Measurements from ENCODE around the gene JUP.
A peak's percentile ranks its signal among the peaks of the same experiment; 100 is the strongest.

Gene JUP

DNA sequence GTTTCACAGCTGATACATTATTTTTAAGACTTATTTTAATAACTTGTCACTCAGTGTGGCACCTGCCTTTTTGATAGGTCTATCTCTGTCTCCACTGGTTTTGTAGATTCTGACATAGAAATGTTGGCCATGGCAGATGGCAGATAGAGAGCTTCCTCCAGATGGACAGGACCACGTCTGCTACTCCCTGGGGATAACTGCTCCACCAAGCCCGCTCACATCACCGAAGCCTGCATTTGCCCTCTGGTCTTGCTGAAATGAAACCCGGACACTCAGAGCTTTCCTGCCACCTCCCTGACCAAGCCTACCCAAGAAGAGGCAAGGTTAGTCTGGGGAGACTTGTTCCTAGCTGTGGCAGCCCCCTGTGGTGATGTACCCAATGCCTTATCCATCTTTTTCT, 35.6 kb downstream of the JUP start:
- DNase-seq: no peak

- DNase-seq: no peak
These were observed 38.2 kb downstream of the JUP start for GRCh38 chr17:41748275-41748674.

DNA sequence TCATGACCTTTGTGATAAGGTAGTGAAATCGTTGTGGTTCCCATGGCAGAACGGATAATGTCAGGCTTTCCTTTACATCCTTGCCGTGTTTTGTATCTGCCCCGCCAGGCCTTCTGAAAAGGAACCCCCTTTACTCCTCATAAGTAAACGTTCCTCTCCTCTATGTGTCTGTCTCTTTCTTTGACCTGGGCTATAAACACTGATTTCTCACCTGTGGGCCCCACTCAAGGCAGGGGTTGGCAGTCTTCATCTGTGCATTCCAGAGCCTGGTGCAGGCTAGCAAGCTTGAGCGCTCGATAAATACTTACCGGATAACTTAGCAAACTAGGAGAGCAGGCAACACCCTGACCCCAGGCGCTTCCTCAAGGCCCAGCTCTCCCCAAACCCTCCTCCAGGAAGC, 44.8 kb downstream of the JUP start:
- no peak for DNase-seq

- DNase-seq: no peak
These were observed 46.0 kb downstream of the JUP start for GRCh38 chr17:41740506-41740905.

DNA sequence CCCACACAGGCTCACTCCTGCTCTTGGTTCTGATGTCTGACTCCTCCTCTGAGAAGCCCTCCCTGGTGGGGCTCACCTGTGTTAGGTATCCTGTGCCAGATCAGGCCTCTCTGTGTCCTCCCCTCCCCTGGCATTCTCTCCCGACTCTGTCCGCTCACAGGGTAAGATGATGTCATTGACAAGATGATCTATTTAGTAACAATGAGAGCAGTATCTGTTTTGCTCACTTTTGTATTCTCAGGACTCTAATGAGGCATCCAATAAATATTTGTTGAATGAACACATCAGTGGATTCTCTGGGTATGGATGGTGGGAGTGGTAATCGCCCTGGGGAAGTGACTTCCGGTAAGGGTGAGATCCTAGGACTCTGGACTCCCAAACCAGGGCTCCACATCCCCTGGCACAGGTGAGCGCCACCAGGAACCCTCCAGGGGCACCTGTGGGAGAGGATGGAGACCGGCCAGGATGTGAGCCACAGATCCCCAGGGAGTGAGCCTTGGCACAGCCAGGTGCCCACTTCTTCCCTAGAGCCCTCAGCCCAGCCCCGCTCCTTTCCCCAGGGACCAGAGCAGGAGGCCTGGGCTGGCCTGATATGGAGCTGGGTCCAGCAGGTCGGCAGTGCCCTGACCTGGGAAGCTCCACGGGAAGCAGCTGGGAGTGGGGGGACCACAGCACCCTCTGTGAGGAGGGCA, 46.7 kb downstream of the JUP start:
- DNase-seq: no peak

GRCh38 chr17:41738801-41739112, 47.8 kb downstream of the JUP start:
- DNase-seq: no peak

DNA sequence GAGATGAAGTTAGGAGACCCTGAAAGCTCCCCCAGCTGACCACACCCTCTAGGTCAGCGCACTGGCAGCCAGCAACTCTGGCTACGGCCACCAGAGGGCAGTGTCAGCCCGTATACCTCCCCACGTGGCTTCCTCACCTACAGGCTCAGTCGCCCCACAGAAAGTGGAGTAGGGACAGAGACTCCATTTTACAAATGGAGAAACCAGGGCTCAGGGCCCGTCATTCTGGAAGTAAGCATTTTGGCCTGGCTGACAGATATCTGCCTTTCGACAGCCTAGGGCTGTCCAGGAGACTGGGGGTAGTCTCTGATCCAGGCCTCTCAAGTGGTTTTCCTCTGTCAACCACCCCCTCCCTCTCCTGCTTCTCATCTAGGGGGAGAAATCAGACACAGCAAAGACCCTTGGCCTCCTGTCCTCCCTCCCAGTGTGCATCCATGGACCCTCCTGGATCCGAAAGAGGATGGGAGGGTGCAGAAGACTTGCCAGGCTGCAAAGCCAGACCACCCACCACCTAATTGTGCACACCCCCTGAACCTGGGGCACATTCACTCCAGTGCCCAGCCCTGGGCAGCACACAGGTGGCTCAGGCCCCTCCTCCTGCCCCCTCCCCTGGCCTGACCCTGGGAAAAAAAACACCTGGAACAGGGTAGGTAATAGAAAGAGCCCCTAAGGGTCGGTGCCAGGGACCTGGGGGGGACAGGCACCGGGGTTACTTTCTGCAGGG, 48.3 kb downstream of the JUP start:
- peak; percentile 57 for DNase-seq

DNA sequence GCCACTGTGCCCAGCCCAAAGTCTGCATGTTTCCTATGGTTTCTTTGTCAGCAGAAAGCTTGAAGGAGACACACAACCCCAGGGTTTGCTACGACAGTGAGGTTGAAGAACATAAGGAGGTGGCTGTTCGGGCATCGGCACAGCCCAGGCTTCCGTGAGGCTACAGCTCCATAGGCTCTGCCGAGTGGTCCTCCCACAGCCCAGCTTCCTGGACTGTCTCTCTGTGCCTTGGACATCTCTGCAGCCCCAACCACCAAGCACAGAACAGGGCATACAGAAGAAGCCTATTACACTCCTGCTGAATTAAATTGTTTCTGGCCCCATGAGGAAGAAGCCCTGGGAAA, 48.9 kb downstream of the JUP start:
- DNase-seq: no peak

GRCh38 chr17:41736983-41737679, 49.4 kb downstream of the JUP start:
- DNase-seq: no peak

DNA sequence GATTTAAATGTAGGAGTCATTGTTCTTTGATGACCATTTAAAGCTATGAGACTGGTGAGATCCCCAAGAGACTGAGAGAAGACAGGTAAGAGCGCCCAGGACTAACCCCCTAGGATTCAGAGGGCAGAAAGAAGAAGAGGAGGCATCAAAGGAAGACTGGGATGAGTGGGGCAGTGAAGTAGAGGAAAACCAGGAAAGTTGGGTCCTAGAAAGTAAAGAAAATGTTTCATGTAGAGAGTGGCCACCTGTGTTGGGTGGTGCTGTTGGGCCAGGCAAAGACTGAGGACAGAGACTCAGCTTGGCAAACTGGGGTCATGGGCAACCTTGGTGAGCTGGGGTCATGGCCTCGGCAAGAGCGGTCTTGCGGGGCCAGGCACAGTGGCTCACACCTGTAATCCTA, 50.8 kb downstream of the JUP start:
- no peak for DNase-seq

- no peak for DNase-seq
These were observed 51.6 kb downstream of the JUP start for GRCh38 chr17:41734949-41735313.

- DNase-seq: no peak
These were observed 52.2 kb downstream of the JUP start, which contains the start of gene HAP1 for GRCh38 chr17:41734139-41734948. HAP1 (minus strand) TSS chr17:41734643; CDS start chr17:41734634, 9 bp downstream.

DNA sequence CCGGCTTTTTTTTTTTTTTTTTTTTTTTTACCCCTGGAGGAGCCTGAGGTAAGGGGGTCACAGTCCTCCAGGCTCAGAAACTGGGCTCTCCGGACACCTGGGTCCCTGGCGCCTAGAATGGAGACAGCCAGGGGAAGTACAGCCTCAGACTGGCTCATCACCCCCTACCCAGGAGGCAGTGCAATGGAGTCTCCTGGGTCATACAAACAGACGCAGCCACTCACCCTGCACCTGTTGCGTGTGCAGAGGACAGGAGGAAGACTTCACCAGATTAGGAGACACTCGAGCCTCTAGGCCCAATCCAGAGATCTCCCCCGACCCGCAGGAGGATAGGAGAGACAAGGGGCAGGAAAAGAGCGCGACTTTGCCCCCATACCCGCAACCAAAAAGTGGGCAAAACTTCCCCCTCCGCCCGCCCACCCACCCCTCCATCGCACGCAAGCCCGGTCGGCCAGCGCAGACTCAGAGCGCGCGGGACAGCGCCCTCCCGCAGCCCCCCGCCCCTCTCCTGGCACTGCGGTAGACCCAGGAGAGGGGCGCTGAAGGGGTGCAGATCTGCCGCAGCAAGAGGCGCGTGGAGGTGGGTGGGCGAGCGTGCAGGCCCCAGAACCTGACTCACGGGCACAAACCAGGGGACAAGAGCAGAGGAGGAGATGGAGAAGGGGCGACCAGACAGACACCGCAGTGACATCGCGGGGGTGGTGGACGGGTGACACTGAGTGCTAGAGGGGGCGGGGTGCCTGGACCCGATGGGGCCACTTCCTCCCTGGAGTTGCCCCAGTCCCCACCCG, 53.0 kb downstream of the JUP start:
- no peak for DNase-seq

GRCh38 chr17:41731836-41732235, 54.7 kb downstream of the JUP start:
- DNase-seq: no peak

DNA sequence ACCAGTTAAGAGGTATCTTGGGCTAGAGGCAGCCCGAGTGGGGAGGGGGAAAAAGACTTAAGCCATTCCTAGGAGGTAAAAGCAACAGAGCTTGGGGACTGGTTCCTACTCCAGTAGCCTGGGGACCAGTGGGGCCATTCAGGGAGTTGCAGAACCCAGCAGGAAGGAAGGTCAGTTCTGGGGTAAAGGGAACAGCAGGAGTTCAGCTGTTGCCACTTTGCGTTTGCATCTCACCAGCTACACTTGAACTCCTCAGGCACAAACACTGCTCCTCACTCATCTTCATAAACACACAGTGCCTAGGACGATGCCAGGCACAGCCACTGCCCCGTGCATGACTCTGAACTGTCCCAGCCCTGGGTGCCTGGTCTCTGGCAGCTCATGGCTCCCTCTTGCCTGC, 56.0 kb downstream of the JUP start:
- no peak for DNase-seq

DNA sequence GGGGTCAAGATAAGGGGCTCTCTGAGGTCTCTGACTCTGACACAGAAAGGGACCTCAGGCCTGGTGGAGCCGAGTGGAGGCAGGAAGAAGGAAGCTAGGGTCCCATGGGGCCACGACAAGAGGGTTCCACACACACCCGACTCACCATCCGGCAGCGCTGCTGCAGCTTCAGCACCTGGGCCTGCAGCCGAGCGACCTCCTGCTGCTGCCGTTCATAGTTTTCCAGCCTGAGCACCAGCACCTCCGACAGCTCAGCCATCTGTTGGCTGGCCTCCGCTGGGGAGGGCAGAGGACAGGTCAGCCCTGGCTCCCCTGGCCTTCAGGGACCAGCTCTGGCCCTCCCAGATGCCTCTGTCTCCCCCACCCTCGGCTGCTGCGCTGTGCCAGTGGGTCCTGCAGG, 58.5 kb downstream of the JUP start:
- no peak for DNase-seq

GRCh38 chr17:41725134-41725533, 61.4 kb downstream of the JUP start:
- no peak for DNase-seq

DNA sequence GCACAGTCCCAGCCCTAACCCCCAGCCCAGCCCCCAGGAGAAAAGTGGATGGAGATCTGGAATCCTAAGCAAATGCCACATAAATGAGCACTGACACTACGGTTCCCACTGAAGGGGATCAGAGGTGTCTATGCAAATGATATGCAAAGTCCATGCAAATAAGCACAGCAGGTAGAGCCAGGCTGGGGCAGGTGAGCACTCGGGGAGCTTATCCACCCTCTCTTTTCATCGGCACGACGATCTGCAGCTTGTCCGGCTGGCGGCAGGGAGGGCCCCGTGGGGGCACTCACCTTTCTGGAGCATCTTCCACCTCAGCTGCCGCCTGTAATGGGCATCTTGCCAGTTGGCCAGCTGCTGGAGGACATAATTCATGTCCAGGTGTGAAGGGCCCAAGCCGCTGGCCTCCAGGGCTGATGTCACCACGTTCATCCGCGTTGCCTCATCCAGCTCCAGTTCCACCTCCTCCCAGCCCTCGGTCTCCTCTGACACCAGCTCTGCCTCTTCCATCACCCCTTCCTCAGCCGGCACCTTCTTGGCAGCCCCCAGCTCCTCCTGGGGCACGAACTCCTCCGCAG, 61.9 kb downstream of the JUP start:
- no peak for DNase-seq

DNA sequence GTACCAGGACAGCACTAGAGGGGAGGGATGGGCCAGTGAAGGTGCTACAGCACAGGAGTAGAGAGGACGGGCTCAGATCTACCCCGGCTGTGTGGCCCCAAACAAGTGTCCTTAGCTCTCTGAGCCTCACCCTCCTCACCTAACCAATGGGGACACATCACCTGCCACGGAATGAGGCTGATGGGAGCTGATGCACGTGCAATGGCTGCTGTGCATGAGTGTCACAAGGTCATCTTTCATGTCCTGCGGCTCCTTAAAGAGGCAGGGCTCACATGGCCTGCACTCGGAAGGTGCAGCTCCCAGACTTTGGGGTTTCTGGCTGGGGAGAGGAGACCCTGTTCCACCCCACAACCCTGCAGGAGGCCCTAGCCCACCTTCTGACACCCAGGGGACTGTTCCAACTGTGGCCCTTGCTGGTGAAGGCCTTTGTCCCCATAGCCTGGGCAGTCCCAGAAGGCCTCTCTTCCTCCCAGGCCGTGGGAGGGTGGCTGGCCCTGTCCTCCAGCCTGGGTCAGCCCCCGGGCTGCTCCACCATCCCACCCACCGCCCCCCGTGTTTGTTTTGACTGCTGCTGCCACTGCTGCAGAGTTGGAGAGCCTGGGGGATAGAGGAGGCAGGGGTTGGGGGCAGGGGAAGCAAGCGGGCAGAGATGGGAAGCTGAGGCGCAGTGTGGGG, 62.6 kb downstream of the JUP start:
- DNase-seq: no peak

DNA sequence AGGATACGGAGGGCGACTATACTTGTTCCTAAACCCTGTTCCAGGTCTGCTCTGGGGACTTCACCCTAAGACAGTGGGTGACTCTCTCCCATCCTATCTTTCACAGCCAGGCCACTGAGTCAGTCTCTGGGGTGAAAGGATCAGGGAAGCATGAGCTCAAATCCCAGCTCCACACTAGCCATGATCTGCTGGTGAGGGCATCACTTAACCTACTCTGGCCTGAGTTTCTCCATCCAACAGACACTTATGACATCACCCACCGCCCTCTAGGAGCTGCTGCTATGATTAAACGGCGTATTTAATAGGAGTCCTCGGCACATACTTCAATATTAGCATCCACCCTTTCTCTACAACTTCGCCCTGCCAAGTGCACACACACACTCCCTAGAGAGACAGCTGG, 64.3 kb downstream of the JUP start:
- no peak for DNase-seq

DNA sequence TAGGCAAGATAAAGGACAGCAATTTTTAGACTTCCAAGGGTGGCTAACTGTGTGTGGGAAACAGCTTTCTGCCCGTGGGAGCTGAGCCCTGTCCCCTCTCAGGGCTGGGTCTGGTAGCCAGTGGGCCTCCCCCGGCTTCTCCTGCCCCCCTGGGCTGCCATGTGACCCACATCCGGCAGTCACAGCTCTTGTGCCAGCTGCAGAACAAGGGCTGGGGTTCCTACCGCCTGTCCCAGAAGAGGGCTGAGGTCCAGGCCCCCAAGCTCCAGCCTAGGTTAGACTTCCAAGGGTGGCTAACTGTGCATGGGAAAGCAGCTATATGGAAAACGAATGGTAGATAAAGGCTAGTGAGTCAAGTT, 68.2 kb downstream of the JUP start:
- no peak for DNase-seq
